IMR-90 (cell line): ENCODE data around the gene KAZN. TPM values are rescaled to one million over a fixed set of nuclear protein-coding genes. Genes with fewer than 3 reads are reported as not detected.

Experiments
- BHLHE40 ChIP-seq: fragments of 150-350 bp; IDR thresholded peaks from 2 replicates; pipeline ENCODE4 v1.6.1; 2016; ENCODE audit warnings: mild to moderate bottlenecking, low read depth, low read length
- CTCF ChIP-seq: conservative IDR thresholded peaks from 2 replicates; pipeline ENCODE4 v1.5.1; 2012; ENCODE audit warnings: mild to moderate bottlenecking, low read depth, low read length, improper control_type of control experiment
- RFX5 ChIP-seq: IDR thresholded peaks from 2 replicates; pipeline ENCODE4 v1.8.0; 2012; ENCODE audit warnings: low read depth, mild to moderate bottlenecking, low read length, moderate library complexity
- polyA plus RNA-seq, 3 experiments: library from polyadenylated mRNA; depleted of rRNA; stranded (reverse); fragments of >200 nt; gene quantifications; 2 replicates each; pipeline ENCODE4 v1.2.3, GENCODE V29; 2012; ENCODE audit warnings: low replicate concordance in 1 of 3
- total RNA-seq: library from RNA; depleted of rRNA; stranded (reverse); fragments of >200 nt; gene quantifications from 2 replicates; pipeline ENCODE4 v1.2.3, GENCODE V29; 2012

The KAZN gene
- total and polyA plus RNA-seq, 2 of the 4 experiments (the other 2 are of a cell fraction), result 5.2 to 10.5 TPM

GRCh38 chr1:14742181-14742980, 143.9 kb downstream of the KAZN start (continued):
- TF ChIP-seq CTCF (no peak), BHLHE40 (peak; percentile 12; the same call in 1 of the 2 replicates), RFX5 (no peak)
